HepG2 (cell line): ENCODE measurements around the gene FSD2. TPM values are rescaled to one million over a fixed set of nuclear protein-coding genes. Genes with fewer than 3 reads are reported as not detected.

Experiments
- ATAC-seq: fragments of 200-7000 bp; cut with Tn5 transposase; 3 replicates; pipeline ENCODE4 v1.9.1; 2020; ENCODE audit warnings: mild to moderate bottlenecking, moderate library complexity
- BruUV-seq: library from RNA; stranded (reverse); fragments of 400-500 nt; replicated peaks from 2 replicates; lab custom pipeline; 2021; lab: Mats Ljungman, UMichigan
- CTCF ChIA-PET: fragments of 300-600 bp; formaldehyde crosslinking; extraction: SDS; loops from one replicate; lab custom pipeline; 2021; ENCODE audit warnings: low total read pairs, inconsistent platforms, low intra/inter-chr PET ratio; lab: Yijun Ruan, JAX
- POLR2A ChIA-PET: fragments of 350-600 bp; sonication (Branson Sonifier 250); formaldehyde crosslinking; loops from one replicate; lab custom pipeline; 2020; ENCODE audit warnings: antibody characterized with exemption, inconsistent platforms; lab: Yijun Ruan, JAX
- DNase-seq: peaks from one replicate; pipeline ENCODE4 v3.0.0-alpha.2; 2015; ENCODE audit warnings: low spot score
- FAIRE-seq: peaks from 3 replicates; lab custom pipeline; 2011; peaks lifted over from hg19 to GRCh38; lab: Jason Lieb, UNC
- H2AFZ ChIP-seq: one replicate; pipeline ENCODE4 v1.6.1; 2011; ENCODE audit warnings: low read length, inconsistent platforms
- H3K27ac ChIP-seq: fragments of 300-600 bp; 3 replicates; pipeline ENCODE4 v1.8.0; 2011; ENCODE audit warnings: mixed run types, mild to moderate bottlenecking, mixed read lengths, low read length, inconsistent platforms; ENCODE audit not compliant: insufficient read depth; ENCODE audit errors: extremely low read length
- H3K27me3 ChIP-seq, 2 experiments: fragments of 200-600 bp in 1 of 2; 2 replicates in 1 of 2; 3 replicates in 1 of 2; pipeline versions ENCODE4 v1.6.0 to v1.8.0; 2011; ENCODE audit warnings: low read length in 2 of 2, mild to moderate bottlenecking in 2 of 2, moderate library complexity in 2 of 2, inconsistent platforms in 1 of 2; ENCODE audit not compliant: insufficient read depth in 2 of 2, control insufficient read depth in 1 of 2
- H3K36me3 ChIP-seq, 2 experiments: fragments of 200-600 bp in 1 of 2; replicated peaks in 1 of 2; 2 replicates in 1 of 2; 3 replicates in 1 of 2; pipeline versions ENCODE4 v1.5.1 to v1.8.0; 2011; ENCODE audit warnings: low read length in 2 of 2, inconsistent platforms in 1 of 2; ENCODE audit not compliant: insufficient read depth in 2 of 2, control insufficient read depth in 1 of 2
- H3K4me1 ChIP-seq: 2 replicates; pipeline ENCODE4 v1.5.1; 2012; ENCODE audit warnings: low read length, inconsistent platforms; ENCODE audit not compliant: insufficient read depth
- H3K4me2 ChIP-seq: 2 replicates; pipeline ENCODE4 v1.6.0; 2011; ENCODE audit warnings: low read depth, low read length, inconsistent platforms
- H3K4me3 ChIP-seq, 3 experiments: fragments of 200-600 bp in 1 of 3; sonication (generic), shearing (Covaris generic) in 1 of 3; replicated peaks in 1 of 3; 2 replicates each; pipeline ENCODE4 v1.5.1; 2011 to 2016; ENCODE audit warnings: low read length in 3 of 3, inconsistent platforms in 2 of 3, low read depth in 2 of 3, mild to moderate bottlenecking in 2 of 3, control low read depth in 1 of 3, mixed read lengths in 1 of 3; ENCODE audit not compliant: insufficient read depth in 1 of 3
- H3K79me2 ChIP-seq: one replicate; pipeline ENCODE4 v1.6.1; 2011; ENCODE audit warnings: low read length, inconsistent platforms; ENCODE audit not compliant: insufficient read depth
- H3K9ac ChIP-seq: 2 replicates; pipeline ENCODE4 v1.6.0; 2011; ENCODE audit warnings: mild to moderate bottlenecking, low read depth, low read length, inconsistent platforms; ENCODE audit not compliant: insufficient read depth
- H3K9me3 ChIP-seq: 2 replicates; pipeline ENCODE4 v1.5.1; 2012; ENCODE audit warnings: mild to moderate bottlenecking, low read length
- H4K20me1 ChIP-seq: 2 replicates; pipeline ENCODE4 v1.6.0; 2011; ENCODE audit warnings: inconsistent platforms, mild to moderate bottlenecking, low read length, moderate library complexity; ENCODE audit not compliant: insufficient read depth
- HOXA3 ChIP-seq: sonication (generic); formaldehyde crosslinking; IDR thresholded peaks from 2 replicates; pipeline ENCODE4 v1.5.0; 2020; ENCODE audit warnings: missing genetic modification reagents
- MEF2D ChIP-seq: sonication (generic); formaldehyde crosslinking; IDR thresholded peaks from 2 replicates; pipeline ENCODE4 v1.5.1; 2020; ENCODE audit warnings: mild to moderate bottlenecking, missing genetic modification reagents
- SAFB2 ChIP-seq: sonication (generic); formaldehyde crosslinking; IDR thresholded peaks from 2 replicates; pipeline ENCODE4 v1.5.1; 2020; ENCODE audit warnings: missing genetic modification reagents, low read depth, mild to moderate bottlenecking, borderline replicate concordance
- SRF ChIP-seq: IDR thresholded peaks from 2 replicates; pipeline ENCODE4 v1.6.1; 2011; ENCODE audit warnings: mild to moderate bottlenecking, low read depth, low read length, moderate library complexity
- TAF1 ChIP-seq: sonication (generic); formaldehyde crosslinking; IDR thresholded peaks from 2 replicates; pipeline ENCODE4 v1.4.0; 2020; ENCODE audit warnings: missing genetic modification reagents
- ZC3H13 ChIP-seq: sonication (generic); formaldehyde crosslinking; IDR thresholded peaks from 2 replicates; pipeline ENCODE4 v1.8.1; 2023; ENCODE audit warnings: mild to moderate bottlenecking, missing genetic modification reagents, moderate library complexity
- ZFP36 ChIP-seq: fragments of 150-350 bp; IDR thresholded peaks from 2 replicates; pipeline ENCODE4 v1.6.1; 2018; ENCODE audit warnings: borderline replicate concordance, low read length, low read depth; ENCODE audit not compliant: partially characterized antibody
- ZFP90 ChIP-seq: sonication (generic); formaldehyde crosslinking; IDR thresholded peaks from 2 replicates; pipeline ENCODE4 v1.8.0; 2022; ENCODE audit warnings: missing genetic modification reagents, mild to moderate bottlenecking, inconsistent platforms, borderline replicate concordance
- ZNF3 ChIP-seq: IDR thresholded peaks from 2 replicates; pipeline ENCODE4 v1.7.0; 2017; ENCODE audit warnings: inconsistent platforms
- ZNF7 ChIP-seq: IDR thresholded peaks from 2 replicates; pipeline ENCODE4 v1.6.1; 2016; ENCODE audit warnings: missing biosample characterization, missing genetic modification reagents
- ZNF775 ChIP-seq: sonication (generic); formaldehyde crosslinking; IDR thresholded peaks from 2 replicates; pipeline ENCODE4 v1.4.0; 2020; ENCODE audit warnings: missing genetic modification reagents, mild to moderate bottlenecking, moderate library complexity, borderline replicate concordance
- ZSCAN29 ChIP-seq: sonication (generic); formaldehyde crosslinking; conservative IDR thresholded peaks from 2 replicates; pipeline ENCODE4 v1.4.0; 2020; ENCODE audit warnings: mild to moderate bottlenecking, missing genetic modification reagents
- WGBS: methylation state at CpG from one replicate; pipeline ENCODE4 v1.1.6; 2017; ENCODE audit warnings: low lambda C conversion rate; 5-methylcytosine and 5-hydroxymethylcytosine counted together
- in situ Hi-C: cut with HindIII; loops from 2 replicates; pipeline ENCODE4 v1.10.0; 2017; ENCODE audit warnings: low pct_unique_long_range_greater_than_20kb; ENCODE audit not compliant: extremely low pct_ligation_motif_present
- intact Hi-C: fragments of 100-400 bp; cut with micrococcal nuclease; formaldehyde crosslinking; loops from one replicate; pipeline ENCODE4 v1.10.0; 2022; ENCODE audit not compliant: unreplicated experiment
- polyA plus RNA-seq, 8 experiments: library from polyadenylated mRNA; depleted of rRNA in 3 of 8; stranded (reverse) in 7 of 8; unstranded in 1 of 8; fragments of >200 nt; fragmentation: Illumina TruSeq in 4 of 8; extraction: Trizol in 4 of 8; gene quantifications; 2 replicates each; pipeline versions ENCODE4 v1.2.1 to v1.2.3, GENCODE V29; 2011 to 2016; ENCODE audit warnings: low read depth in 4 of 8, missing spikeins in 1 of 8, mixed read lengths in 1 of 8; ENCODE audit not compliant: insufficient read depth in 1 of 8
- total RNA-seq, 5 experiments: library from RNA; depleted of rRNA; stranded (reverse); fragments of >200 nt; fragmentation: Illumina TruSeq; extraction: Trizol; gene quantifications; 2 replicates each; pipeline ENCODE4 v1.2.3, GENCODE V29; 2016; ENCODE audit warnings: low read depth in 1 of 5
- TF ChIP-seq, protein P1 (sequence below): sonication (generic); formaldehyde crosslinking; IDR thresholded peaks from 2 replicates; pipeline ENCODE4 v1.8.0; 2022; ENCODE audit warnings: low read depth, missing genetic modification reagents
- TF ChIP-seq, protein P2 (sequence below): sonication (generic); formaldehyde crosslinking; IDR thresholded peaks from 2 replicates; pipeline ENCODE4 v1.4.0; 2020; ENCODE audit warnings: mild to moderate bottlenecking, missing genetic modification reagents

Gene FSD2
- total and polyA plus RNA-seq, 2 of the 13 experiments (the other 11 are each of a cell fraction or from before 2014, with no cell fraction given), result not detected

- TF ChIP-seq, protein P1, sequence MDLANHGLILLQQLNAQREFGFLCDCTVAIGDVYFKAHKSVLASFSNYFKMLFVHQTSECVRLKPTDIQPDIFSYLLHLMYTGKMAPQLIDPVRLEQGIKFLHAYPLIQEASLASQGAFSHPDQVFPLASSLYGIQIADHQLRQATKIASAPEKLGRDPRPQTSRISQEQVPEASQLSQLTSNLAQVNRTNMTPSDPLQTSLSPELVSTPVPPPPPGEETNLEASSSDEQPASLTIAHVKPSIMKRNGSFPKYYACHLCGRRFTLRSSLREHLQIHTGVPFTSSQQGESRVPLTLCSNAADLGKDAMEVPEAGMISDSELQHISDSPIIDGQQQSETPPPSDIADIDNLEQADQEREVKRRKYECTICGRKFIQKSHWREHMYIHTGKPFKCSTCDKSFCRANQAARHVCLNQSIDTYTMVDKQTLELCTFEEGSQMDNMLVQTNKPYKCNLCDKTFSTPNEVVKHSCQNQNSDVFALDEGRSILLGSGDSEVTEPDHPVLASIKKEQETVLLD (CRISPR knock-in tag), result no peak
- no peak for TF ChIP-seq ZNF3 (CRISPR knock-in tag)
- FAIRE-seq (no peak), ATAC-seq (no peak), DNase-seq (no peak)
- no peaks in the 10 kb centered on the region for H3K36me3 ChIP-seq
- H3K27ac ChIP-seq, result no peak overlapping the region
- intact Hi-C loops, result no loop called here
- no peak overlapping the region for H2AFZ ChIP-seq
- BruUV-seq, result no TSS peak
- H3K9me3 ChIP-seq, result no peaks in the 10 kb centered on the region
- H4K20me1 ChIP-seq, result no peaks in the 10 kb centered on the region
- CTCF ChIA-PET, result no interaction called here
- 88% methylated on average over 14 of the region's 26 CpGs for whole genome bisulfite sequencing
- H3K27me3 ChIP-seq, result peaks cover 3 to 20% of the 10 kb centered on the region in 2 experiments; a peak in 4 of 5 replicates
- POLR2A ChIA-PET, result no interaction called here
- in situ Hi-C loops, result no loop called here
- H3K4me1 ChIP-seq, result peaks cover 6% of the 10 kb centered on the region; the same call in 1 of the 2 replicates
- H3K4me3 ChIP-seq, result no peak overlapping the region
- no peak overlapping the region for H3K9ac ChIP-seq
- no peak overlapping the region for H3K4me2 ChIP-seq
- no peaks in the 10 kb centered on the region for H3K79me2 ChIP-seq
Observed at GRCh38 chr15:82710926-82711490, 94.9 kb downstream of the FSD2 start.

DNA sequence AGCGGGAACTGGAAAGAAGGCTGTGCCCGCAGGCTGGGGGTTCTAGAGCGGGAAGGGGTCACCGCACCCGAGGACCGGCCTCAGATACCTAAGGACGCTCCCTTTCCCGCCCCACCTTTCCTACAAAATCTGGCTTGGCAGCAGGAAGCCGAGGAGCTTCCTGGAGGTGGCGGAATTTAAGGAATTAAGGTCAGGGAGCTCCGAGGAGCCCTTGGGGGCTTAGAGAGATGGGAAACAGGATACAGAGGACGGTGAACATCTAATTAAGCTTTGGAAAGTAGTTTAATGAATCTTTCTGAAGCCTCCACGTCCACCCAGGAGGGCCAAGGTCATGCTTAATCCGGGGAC lies 95.7 kb downstream of the FSD2 start:
- peaks cover 3 to 19% of the 10 kb centered on the region in 2 experiments; a peak in 4 of 5 replicates for H3K27me3 ChIP-seq
- ATAC-seq, result no peak
- H3K79me2 ChIP-seq, result no peaks in the 10 kb centered on the region
- ChIA-PET CTCF (no interaction called here), POLR2A (interaction anchor here (0.6 kb wide), 1 partner anchor 167 kb away, joined by 3 read pairs; no protein-coding TSS in a partner anchor)
- no peak for FAIRE-seq
- no TSS peak for BruUV-seq
- intact Hi-C loops (no loop called here), in situ Hi-C loops (no loop called here)
- 14% methylated on average over 14 of the region's 14 CpGs for WGBS
- H3K4me1 ChIP-seq, result peaks cover 6% of the 10 kb centered on the region; the same call in 1 of the 2 replicates
- no peaks in the 10 kb centered on the region for H4K20me1 ChIP-seq
- H3K9ac ChIP-seq, result no peak overlapping the region
- DNase-seq, result no peak
- H3K9me3 ChIP-seq, result no peaks in the 10 kb centered on the region
- peak overlapping the region; percentile 88 for H3K4me2 ChIP-seq
- no peak overlapping the region for H3K27ac ChIP-seq
- H3K4me3 ChIP-seq, result peak overlapping the region; percentile 57 to 77 (median 68); a peak in 5 of 6 replicates
- no peaks in the 10 kb centered on the region for H3K36me3 ChIP-seq
- no peak overlapping the region for H2AFZ ChIP-seq
- TF ChIP-seq ZFP90, result no peak
- TF ChIP-seq ZNF7, result no peak
- TF ChIP-seq, protein P2, sequence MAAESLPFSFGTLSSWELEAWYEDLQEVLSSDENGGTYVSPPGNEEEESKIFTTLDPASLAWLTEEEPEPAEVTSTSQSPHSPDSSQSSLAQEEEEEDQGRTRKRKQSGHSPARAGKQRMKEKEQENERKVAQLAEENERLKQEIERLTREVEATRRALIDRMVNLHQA, result no peak
- TF ChIP-seq ZFP36, result no peak
- no peak for TF ChIP-seq ZSCAN29
- TF ChIP-seq TAF1 (CRISPR knock-in tag), result no peak
- TF ChIP-seq HOXA3 (CRISPR knock-in tag), result no peak
- no peak for TF ChIP-seq MEF2D (CRISPR knock-in tag)
- no peak for TF ChIP-seq SAFB2 (CRISPR knock-in tag)
- no peak for TF ChIP-seq ZC3H13
- no peak for TF ChIP-seq SRF
- no peak for TF ChIP-seq ZNF775 (CRISPR knock-in tag)
